Urinary bladder (tissue), 4 donors: ENCODE data around the gene ACBD4. TPM values are rescaled to one million over a fixed set of nuclear protein-coding genes. Genes with fewer than 3 reads are reported as not detected.
"Not testable (repeated sequence)": the region's sequence is repeated elsewhere in the genome, so short reads cannot be mapped to it uniquely, and the experiment has no call there.

Source experiments
- DNase-seq: peaks from one replicate; pipeline ENCODE4 v3.0.0-alpha.2; 2015; ENCODE audit errors: extremely low spot score
- H3K27ac ChIP-seq: one replicate; pipeline ENCODE4 v1.5.1; 2013; ENCODE audit warnings: low read depth, mild to moderate bottlenecking, moderate library complexity
- H3K36me3 ChIP-seq: one replicate; pipeline ENCODE4 v1.6.1; 2013; ENCODE audit warnings: mild to moderate bottlenecking, moderate library complexity; ENCODE audit not compliant: insufficient read depth
- H3K4me1 ChIP-seq: one replicate; pipeline ENCODE4 v1.6.1; 2013; ENCODE audit warnings: mild to moderate bottlenecking, moderate library complexity; ENCODE audit not compliant: insufficient read depth
- H3K4me3 ChIP-seq: one replicate; pipeline ENCODE4 v1.5.1; 2013; ENCODE audit warnings: low read depth, low read length
- WGBS: extraction: QIAGEN DNeasy Blood & Tissue Kit; methylation state at CpG from one replicate; pipeline ENCODE4 v1.1.7; 2013; 5-methylcytosine and 5-hydroxymethylcytosine counted together
- polyA plus RNA-seq: library from polyadenylated mRNA; stranded (reverse); fragments of 200-250 nt; gene quantifications from one replicate; pipeline ENCODE4 v1.2.3, GENCODE V29; 2013
- total RNA-seq: library from RNA; depleted of rRNA; stranded (reverse); fragments of >200 nt; gene quantifications from one replicate; pipeline ENCODE4 v1.2.3, GENCODE V29; 2014
- donor health status: healthy with polysubstance abuse.
- donor health status: healthy.

The ACBD4 gene
- total and polyA plus RNA-seq, 2 donors: 4.5 to 18.2 TPM

GRCh38 chr17:45117848-45118646, 17.4 kb upstream of the ACBD4 start:
- Histone ChIP-seq H3K4me3 (no peak overlapping the region), H3K36me3 (no peaks in the 10 kb centered on the region)
- 93% methylated on average over 20 of the region's 20 CpGs for WGBS

GRCh38 chr17:45118691-45119090, 16.8 kb upstream of the ACBD4 start:
- WGBS: 92% methylated on average over 23 of the region's 23 CpGs
- Histone ChIP-seq H3K27ac (no peak overlapping the region), H3K36me3 (no peaks in the 10 kb centered on the region), H3K4me1 (no peaks in the 10 kb centered on the region), H3K4me3 (no peak overlapping the region)
- no peak for DNase-seq

More at GRCh38 chr17:45117848-45118646, 17.4 kb upstream of the ACBD4 start:
- no peak overlapping the region for H3K27ac ChIP-seq
- no peaks in the 10 kb centered on the region for H3K4me1 ChIP-seq
- no peak for DNase-seq

GRCh38 chr17:45119964-45120363, 15.5 kb upstream of the ACBD4 start:
- 84% methylated on average over 8 of the region's 8 CpGs for WGBS
- Histone ChIP-seq H3K36me3 (no peaks in the 10 kb centered on the region), H3K27ac (no peak overlapping the region), H3K4me1 (no peaks in the 10 kb centered on the region), H3K4me3 (no peak overlapping the region)
- DNase-seq: no peak

DNA sequence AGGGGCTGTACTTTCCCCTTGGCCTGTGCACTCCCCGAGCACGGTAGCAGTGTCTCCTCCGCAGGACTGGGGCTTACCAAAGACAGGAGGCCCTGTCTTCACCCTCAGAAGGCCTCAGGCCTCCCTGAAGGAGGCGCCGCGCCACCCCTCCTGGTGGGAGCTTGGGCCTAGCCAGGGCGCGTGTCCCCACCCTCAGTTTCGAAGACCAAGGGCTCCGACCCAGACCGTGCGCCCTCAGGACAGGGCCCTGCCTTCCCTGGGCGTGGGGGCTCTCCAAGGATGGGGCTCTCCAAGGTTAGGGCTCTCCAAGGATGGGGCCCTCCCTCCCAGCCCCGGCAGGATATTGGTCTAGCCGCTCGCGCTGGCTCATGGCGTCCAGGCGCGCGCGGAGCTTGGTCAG, 14.9 kb upstream of the ACBD4 start:
- Histone ChIP-seq H3K27ac (no peak overlapping the region), H3K4me3 (no peak overlapping the region), H3K4me1 (no peaks in the 10 kb centered on the region), H3K36me3 (no peaks in the 10 kb centered on the region)
- no peak for DNase-seq
- WGBS: 89% methylated on average over 22 of the region's 22 CpGs

GRCh38 chr17:45121055-45121454, 14.4 kb upstream of the ACBD4 start:
- DNase-seq: no peak
- Histone ChIP-seq H3K27ac (no peak overlapping the region), H3K4me3 (no peak overlapping the region), H3K4me1 (no peaks in the 10 kb centered on the region), H3K36me3 (no peaks in the 10 kb centered on the region)
- WGBS: 69% methylated on average over 45 of the region's 45 CpGs

GRCh38 chr17:45123076-45123770, 12.3 kb upstream of the ACBD4 start:
- Histone ChIP-seq H3K36me3 (no peaks in the 10 kb centered on the region), H3K4me3 (no peak overlapping the region), H3K4me1 (no peaks in the 10 kb centered on the region), H3K27ac (peak overlapping the region; percentile 77)
- no peak for DNase-seq
- 88% methylated on average over 6 of the region's 6 CpGs for WGBS

DNA sequence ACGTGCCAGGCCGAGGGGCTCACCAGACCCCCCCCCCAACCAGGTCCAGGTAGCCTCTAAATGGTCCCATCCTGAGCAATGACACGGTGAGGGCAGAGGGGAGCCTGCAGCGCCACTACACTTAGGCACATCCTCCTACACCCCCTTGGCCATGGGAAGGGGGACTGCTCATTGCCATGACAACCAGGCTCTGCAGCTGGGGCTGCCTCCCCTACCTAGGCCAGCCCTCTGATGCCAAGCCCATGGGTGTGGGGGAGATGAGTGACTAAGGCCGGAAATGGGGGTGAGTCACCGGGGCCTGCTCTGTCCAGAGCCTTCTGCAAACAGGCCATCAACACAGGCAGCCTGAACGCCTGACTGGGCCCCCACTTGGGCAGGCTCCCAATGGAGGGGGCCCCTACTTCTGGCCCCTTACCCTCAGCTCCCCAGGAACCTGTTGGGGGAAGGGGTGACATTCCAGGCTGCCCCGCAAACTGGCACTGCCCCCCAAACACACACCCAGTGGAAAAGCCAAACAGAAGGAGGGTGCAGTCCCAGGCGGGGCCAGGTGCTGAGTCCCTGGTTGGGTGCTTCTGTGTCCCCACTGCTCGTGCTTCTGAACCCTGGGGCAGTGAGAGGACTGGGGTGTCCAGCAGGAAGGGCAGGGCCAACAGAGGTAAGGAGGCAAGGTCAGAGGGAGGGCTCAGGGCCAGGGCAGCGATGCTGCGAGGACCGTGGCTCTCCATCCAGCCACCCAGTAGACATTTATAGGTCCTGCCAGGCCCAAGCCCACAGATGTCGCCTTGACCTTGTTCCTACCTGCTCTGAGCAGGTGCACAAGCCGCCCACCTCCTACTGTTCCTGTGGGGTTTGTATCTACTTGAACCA, 11.3 kb upstream of the ACBD4 start:
- peak overlapping the region; percentile 83 for H3K27ac ChIP-seq
- WGBS: 62% methylated on average over 15 of the region's 15 CpGs
- DNase-seq: no peak
- no peaks in the 10 kb centered on the region for H3K36me3 ChIP-seq
- no peaks in the 10 kb centered on the region for H3K4me1 ChIP-seq
- H3K4me3 ChIP-seq: no peak overlapping the region

DNA sequence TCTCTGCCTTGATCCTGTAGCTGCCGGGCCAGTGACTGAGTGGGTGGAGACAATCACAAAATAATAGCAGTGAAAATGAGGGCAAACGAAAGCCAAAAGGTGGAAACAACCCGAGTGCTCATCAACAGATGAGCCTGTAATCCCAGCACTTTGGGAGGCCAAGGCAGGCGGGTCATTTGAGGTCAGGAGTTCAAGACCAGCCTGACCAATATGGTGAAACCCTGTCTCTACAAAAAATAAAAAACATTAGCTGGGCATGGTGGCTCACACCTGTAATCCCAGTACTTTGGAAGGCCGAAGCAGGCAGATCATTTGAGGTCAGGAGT, 10.7 kb upstream of the ACBD4 start:
- H3K4me1 ChIP-seq, DNase-seq, H3K36me3 ChIP-seq, H3K4me3 ChIP-seq: not testable (repeated sequence)
- peak overlapping the region; percentile 83 for H3K27ac ChIP-seq
- 68% methylated on average over 5 of the region's 5 CpGs for WGBS

DNA sequence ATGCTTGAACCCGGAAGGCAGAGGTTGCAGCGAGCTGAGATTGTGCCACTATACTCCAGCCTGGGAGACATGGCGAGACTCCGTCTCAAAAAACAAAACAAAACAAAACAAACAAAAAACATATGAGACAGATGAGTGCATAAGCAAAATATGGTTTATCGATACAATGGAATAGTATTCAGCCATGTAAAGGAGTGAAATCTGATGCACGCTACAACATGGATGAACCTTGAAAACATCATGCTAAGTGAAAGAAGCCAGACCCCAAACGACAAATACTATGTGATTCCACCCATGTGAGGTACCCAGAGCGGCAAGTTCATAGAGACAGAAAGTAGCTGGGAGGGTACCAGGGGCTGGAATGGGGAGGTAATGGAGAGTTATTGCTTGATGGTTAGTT, 10.0 kb upstream of the ACBD4 start:
- DNase-seq: no peak
- Histone ChIP-seq H3K4me1 (no peaks in the 10 kb centered on the region), H3K27ac (no peak overlapping the region), H3K36me3 (no peaks in the 10 kb centered on the region), H3K4me3 (no peak overlapping the region)
- WGBS: 97% methylated on average over 8 of the region's 8 CpGs

GRCh38 chr17:45127207-45127547, 8.3 kb upstream of the ACBD4 start:
- Histone ChIP-seq H3K36me3 (no peaks in the 10 kb centered on the region), H3K27ac (peak overlapping the region; percentile 96), H3K4me1 (no peaks in the 10 kb centered on the region), H3K4me3 (no peak overlapping the region)
- 88% methylated on average over 8 of the region's 8 CpGs for WGBS
- DNase-seq: no peak

DNA sequence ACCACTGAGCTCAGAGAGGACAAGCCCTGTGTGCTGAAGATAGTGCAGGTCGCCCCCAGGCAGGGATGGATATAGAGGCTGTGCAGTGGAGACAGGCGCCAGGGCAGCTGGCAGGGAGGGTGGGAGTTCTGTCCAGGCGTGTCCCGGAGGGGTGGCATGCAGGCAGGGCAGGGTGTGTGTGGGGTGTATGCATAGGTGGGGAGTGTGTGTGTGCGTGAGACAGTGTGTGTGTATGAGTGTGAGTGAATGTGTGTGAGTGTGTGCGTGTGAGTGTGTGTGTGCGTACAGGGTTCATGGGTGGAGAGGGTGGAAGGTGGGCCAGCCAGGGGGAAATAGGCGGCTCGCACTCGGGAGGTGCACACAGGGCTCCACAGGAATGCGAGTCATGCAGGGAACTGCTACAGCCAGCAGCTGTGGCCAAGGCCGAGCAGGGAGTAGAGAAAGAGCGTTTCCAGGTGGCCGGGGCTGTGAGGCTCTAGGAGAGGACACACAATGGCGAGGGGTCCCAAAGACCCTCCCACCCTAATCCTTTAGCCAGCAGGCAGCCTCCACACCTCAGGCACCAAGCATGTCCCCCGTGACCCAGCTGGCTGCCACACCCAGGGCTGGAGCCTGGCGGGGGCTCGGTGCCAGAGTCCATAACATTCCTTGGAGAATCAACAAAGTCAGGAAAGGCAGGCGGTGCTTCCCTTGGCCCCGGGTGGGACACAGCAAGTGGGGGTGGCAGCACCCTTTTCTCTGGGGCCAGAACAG, 7.8 kb upstream of the ACBD4 start:
- H3K27ac ChIP-seq: peak overlapping the region; percentile 96
- no peaks in the 10 kb centered on the region for H3K36me3 ChIP-seq
- no peak for DNase-seq
- no peak overlapping the region for H3K4me3 ChIP-seq
- 25% methylated on average over 20 of the region's 20 CpGs for WGBS
- no peaks in the 10 kb centered on the region for H3K4me1 ChIP-seq

DNA sequence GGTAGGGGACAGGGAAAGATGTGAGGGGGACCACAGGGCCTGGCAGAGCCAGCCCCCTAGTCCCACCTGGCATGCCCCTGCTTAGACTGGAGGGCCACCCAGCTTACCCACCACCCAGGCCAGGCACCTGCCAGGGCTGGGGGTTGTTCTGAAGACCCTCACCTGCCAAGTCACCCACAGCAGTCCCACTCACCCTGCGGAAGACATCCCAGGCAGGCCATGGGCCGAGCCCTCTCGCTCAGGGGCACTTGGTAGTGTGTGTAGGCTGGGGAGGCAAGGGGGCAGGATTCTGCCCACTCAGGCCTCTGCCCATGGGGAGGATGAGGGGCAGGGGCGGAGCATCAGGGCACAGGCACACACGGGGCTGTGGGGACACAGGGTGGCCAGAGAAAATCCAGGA, 7.2 kb upstream of the ACBD4 start:
- WGBS: 68% methylated on average over 5 of the region's 5 CpGs
- H3K4me3 ChIP-seq: no peak overlapping the region
- DNase-seq: no peak
- H3K27ac ChIP-seq: peak overlapping the region; percentile 96
- H3K36me3 ChIP-seq: no peaks in the 10 kb centered on the region
- H3K4me1 ChIP-seq: no peaks in the 10 kb centered on the region

DNA sequence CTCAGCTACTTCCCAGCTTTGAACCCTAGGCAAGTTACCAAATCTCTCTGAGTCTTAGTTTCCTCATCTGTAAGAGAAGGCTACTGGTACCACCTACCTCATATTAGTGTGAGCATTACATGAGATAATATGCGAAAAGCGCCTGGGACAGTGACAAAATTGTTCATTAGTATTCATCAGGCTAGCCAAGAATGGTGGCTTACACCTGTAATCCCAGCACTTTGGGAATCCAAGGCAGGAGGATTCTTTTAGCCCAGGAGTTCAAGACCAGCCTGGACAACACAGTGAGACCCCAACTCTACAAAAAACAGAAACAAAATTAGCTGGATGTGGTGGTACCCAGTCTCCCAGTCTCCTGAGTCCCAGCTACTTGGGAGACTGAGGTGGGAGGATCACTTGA, 6.5 kb upstream of the ACBD4 start:
- Histone ChIP-seq H3K4me3 (no peak overlapping the region), H3K27ac (peak overlapping the region; percentile 60), H3K36me3 (no peaks in the 10 kb centered on the region), H3K4me1 (no peaks in the 10 kb centered on the region)
- DNase-seq: no peak
- WGBS: 95% methylated on average over 2 of the region's 2 CpGs
